Amniotic stem cell (primary cell): ENCODE measurements around the gene OR1N1.
"Not testable (repeated sequence)": the region's sequence is repeated elsewhere in the genome, so short reads cannot be mapped to it uniquely, and the experiment has no call there.

ENCODE experiments used
- DNase-seq: peaks from one replicate; lab custom pipeline; 2025; lab: John Stamatoyannopoulos, UW

Gene OR1N1

DNA sequence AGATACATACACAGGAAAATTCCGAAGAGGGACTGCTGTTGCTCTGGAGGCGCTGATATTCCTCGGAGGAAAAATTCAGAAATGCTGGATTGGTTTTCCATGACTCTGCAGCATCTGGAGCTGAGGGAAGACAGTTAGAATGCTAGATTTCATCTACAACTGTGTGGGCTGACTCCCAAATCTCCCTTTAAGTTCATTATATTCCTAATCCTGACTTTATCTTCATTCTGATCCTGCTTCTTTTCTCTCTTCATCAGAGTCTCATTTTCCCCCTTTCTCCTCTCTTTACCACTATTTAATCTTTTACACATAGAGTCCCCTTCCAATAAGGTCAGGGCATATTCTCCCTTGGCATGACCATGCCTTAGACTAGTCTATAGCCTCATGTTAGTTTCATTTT, at the start of gene OR1N1:
Gene OR1N1 (minus strand): TSS at position 101 of the 400 bp plus-strand sequence. CDS start 0 bp downstream, at position 101.
- no peak for DNase-seq

GRCh38 chr9:122572456-122572855, 45.4 kb upstream of the OR1N1 start:
- no peak for DNase-seq

DNA sequence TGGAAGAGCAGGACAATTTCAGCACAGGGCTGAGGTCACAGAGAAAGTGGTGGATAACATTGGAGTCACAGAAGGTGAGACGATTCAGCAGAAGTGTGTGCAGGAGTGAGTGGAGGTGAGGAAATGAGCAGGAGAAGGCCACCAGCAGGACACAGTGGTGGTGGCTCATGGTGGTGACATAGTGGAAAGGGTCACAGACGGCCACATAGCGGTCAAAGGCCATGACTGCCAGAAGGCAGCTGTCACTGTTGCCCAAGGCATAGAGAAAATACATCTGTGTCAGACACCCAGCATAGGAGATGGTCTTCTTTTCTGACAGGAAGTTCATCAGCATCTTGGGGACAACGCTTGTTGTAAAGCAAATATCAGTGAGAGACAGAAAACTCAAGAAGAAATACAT, 40.8 kb upstream of the OR1N1 start:
- no peak for DNase-seq

DNA sequence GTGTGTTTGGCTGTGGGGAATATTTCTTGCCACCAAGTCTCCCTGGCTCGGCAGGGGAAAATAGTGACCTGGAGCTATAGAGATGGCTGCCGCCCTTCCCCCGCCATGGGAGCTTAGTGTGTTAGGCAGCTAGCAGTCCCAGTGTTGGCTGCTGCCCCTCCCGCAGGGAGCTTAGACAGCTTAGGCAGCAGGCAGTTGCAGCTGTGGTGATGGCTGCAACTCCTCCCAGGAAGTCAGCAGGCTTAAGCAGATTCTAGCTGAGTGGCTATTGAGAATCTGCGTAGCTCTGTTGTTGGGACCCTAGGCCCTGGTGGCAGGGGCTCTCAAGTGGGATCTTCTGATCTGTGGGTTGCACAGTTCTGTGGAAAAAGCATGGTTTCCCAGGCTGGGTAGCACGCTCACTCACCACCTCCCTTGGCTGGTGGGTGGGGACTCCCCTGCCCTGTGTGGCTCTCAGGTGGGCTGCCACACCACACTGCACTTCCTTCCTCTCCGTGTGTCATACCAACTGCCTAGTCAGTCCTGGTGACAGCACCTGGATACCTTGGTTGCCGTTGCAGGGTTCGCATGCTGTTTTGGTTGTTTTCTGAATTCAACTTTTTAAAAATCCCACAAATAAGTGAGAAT, 35.2 kb upstream of the OR1N1 start:
- no peak for DNase-seq

DNA sequence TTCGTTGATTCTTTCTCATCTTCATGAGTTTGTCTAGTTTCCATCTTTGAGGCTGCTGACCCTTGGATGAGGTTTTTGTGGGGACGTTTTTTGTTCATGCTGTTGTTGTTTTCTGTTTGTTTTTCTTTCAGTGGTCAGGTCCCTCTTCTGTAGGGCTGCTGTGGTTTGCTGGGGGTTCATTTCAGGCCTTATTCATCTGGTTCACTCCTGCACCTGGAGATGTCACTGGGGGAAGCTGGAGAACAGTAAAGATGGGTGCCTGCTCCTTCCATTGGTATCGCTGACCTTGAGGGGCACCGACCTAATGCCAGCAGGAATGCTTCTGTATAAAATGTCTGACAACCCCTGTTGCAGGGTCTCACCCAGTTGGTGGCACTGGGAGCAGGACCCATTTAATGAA, 34.4 kb upstream of the OR1N1 start:
- no peak for DNase-seq

- no peak for DNase-seq
Observed at GRCh38 chr9:122552812-122553211, 25.7 kb upstream of the OR1N1 start, which contains the start of gene OR1N2. TSS of gene OR1N2 (plus strand) at chr9:122553112. CDS start at chr9:122553212, 100 bp downstream.

GRCh38 chr9:122551371-122551770, 24.3 kb upstream of the OR1N1 start:
- no peak for DNase-seq

GRCh38 chr9:122546196-122546595, 19.1 kb upstream of the OR1N1 start:
- no peak for DNase-seq

DNA sequence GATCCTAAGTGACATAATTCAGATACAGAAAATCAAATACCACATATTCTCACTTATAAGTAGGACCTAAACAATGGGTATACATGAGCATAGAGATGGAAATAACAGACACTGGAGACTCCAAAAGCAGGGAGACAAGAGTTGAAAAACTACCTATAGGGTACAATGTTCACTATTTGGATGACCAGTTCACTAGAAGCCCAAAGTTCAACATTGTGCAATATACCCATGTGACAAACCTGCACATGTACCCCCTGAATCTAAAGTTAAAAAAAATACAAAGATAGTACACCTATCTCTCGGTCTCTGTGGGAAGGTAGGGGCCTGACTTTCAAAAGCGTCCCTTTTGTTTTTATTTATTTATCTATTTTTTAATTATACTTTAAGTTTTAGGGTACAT, 11.7 kb upstream of the OR1N1 start:
- no peak for DNase-seq

GRCh38 chr9:122537066-122537465, 10.0 kb upstream of the OR1N1 start:
- DNase-seq, result not testable (repeated sequence)

GRCh38 chr9:122536134-122536533, 9.0 kb upstream of the OR1N1 start:
- no peak for DNase-seq

DNA sequence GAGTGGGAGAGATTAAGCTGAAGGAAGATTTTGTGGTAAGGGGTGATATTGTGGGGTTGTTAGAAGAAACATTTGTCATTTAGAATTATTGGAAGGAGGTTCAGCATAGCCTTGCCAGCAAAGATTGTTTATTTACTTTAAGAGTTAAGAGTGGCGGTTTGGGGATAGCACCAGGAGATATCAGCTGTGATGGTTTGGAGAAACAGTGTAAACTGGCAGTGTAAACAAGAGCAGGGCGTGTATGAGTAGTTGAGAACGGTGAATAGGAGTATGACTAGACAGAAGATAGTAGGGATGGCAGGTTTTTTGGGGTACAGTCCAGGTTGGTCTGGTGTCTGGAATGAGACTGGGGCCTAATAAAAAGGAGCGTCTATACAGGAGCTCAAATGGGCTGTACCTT, 4.1 kb upstream of the OR1N1 start:
- DNase-seq, result not testable (repeated sequence)

- no peak for DNase-seq
Observed at GRCh38 chr9:122526602-122527001, 491 bp downstream of the OR1N1 start.

- DNase-seq, result no peak
Observed at GRCh38 chr9:122519376-122519775, 7.7 kb downstream of the OR1N1 start.

GRCh38 chr9:122518841-122519240, 8.3 kb downstream of the OR1N1 start, which contains the start of gene OR1J4:
TSS of gene OR1J4 (plus strand) at chr9:122519141. CDS start at chr9:122519141, 0 bp downstream.
- DNase-seq, result no peak

GRCh38 chr9:122518226-122518625, 8.9 kb downstream of the OR1N1 start:
- DNase-seq, result no peak

- DNase-seq, result no peak
Observed at GRCh38 chr9:122510502-122510901, 16.6 kb downstream of the OR1N1 start, which contains the start of gene OR1J2. TSS of gene OR1J2 (plus strand) at chr9:122510802. CDS start at chr9:122510802, 0 bp downstream.

GRCh38 chr9:122506964-122507363, 20.1 kb downstream of the OR1N1 start:
- no peak for DNase-seq

- DNase-seq, result no peak
Observed at GRCh38 chr9:122498883-122499288, 28.2 kb downstream of the OR1N1 start.

DNA sequence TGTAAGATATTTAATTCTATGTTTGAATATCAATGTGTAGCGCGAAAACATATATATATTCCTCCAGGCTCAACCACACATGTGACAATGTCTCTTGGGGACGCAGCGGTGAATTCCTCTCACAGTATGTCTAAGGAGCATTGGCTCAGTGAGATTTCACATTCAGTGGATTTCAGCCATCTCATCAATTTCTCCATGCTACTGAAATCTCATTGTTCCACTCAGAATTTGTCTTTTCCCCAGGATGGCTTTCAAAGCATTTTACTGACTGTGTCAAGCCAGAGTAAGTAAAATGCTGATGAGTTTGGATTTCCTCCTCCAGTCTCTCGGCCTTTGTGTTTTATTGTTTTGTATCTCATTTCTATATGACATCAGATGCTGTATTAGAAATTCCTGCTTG, 48.0 kb downstream of the OR1N1 start:
- no peak for DNase-seq

- DNase-seq, result no peak
Observed at GRCh38 chr9:122477826-122478225, 49.3 kb downstream of the OR1N1 start, which contains the start of gene OR1J1. TSS of gene OR1J1 (minus strand) at chr9:122477926. CDS start at chr9:122477926, 0 bp downstream.

DNA sequence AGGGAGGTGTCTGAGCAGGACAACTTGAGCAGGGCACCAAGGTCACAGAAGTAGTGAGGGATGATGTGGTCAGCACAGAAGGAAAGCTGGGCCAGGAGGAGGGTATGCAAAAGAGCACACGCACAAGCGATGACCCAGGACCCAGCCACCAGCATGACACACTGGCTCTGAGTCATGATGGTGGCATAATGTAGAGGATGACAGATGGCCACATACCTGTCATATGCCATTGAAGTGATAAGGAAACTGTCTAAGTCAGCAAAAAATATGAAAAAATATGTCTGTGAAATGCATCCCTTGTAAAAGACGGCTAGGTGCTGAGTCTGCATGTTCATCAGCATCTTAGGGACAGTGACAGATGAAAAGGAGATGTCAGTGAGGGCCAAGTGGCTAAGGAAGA, 49.7 kb downstream of the OR1N1 start:
- no peak for DNase-seq
